HG03439 (cell line): ENCODE data around the gene ITPR2.
"Not testable (repeated sequence)": the region's sequence is repeated elsewhere in the genome, so short reads cannot be mapped to it uniquely, and the experiment has no call there.

Source experiments
- ATAC-seq: cut with Tn5 transposase; IDR thresholded peaks from one replicate; pipeline ENCODE4 v1.9.1; 2021; ENCODE audit warnings: mild to moderate bottlenecking, moderate library complexity; ENCODE audit not compliant: unreplicated experiment

ITPR2 gene

DNA sequence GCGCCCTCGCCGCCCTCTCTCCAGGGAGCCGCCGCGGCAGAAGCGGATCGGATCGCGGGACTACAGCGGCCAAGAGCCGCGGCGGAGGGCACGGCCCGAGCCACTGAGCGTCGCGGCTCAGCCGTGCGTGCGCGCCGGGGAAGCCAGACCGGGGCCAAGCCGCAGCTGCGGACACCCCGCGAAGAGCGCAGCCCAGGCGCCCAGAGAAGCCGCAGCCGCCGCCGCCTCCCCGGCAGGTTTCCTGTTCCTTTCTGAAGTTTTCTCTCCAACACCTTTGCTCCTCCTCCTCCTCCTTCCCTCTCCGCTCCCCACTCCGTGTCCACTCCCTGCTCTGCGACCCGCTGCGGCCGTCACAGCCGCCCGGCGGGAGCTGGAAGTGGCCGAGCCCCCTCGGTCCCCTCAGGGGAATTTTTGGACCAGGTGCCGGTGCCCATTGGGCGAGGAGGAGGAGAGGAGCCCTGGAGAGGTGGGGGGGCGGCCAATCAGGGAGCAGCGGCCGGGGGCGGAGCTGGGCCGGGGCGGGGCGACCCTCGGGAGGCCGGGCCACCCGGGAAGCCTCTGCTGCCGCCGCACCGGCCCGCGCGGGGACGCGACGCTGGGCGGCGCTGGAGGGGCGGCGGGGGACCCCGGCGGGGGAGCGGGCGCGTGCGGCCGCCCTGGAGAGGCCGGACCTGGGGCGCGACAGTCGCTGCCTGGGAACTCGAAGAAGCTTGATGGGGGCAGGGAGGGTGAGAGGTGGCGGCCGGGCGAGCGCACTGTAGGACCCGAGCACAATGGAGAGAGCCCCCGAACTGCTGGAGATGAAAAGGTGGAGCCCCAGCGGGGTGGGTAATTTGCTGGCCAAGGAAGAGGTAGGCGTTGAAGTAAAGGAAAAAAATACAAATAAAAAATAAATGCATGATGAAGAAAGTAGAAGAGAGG, at the start of gene ITPR2:
ITPR2 (minus strand) TSS at position 373 of the 921 bp plus-strand sequence. CDS start 413 bp downstream, outside the sequence.
- peak; percentile 70 for ATAC-seq

- ATAC-seq, result no peak
Measured at GRCh38 chr12:26880625-26881024, 47.6 kb upstream of the ITPR2 start.

DNA sequence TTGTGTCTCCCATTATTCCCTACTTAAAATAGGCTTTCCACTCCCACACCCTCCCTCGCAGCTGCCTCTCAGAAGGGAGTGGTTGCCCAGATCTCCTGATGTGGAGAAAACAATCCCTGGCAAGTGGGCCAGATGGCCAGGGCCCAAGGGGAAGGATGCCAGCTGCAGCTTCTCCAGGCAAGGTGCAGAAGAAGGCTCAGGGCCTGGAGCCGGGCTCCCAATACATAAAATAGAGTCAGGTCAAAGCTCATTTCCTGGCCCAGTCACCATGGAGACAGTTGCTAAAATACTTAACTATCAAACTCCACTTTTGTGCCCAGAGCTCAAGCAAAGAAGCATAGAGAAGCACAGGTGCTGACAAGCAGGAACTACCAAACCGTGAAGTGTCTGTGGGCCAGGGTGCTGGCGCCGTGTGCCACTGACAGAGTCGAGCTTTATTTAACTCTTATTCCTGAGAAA, 45.7 kb upstream of the ITPR2 start:
- ATAC-seq, result peak; percentile 66

- ATAC-seq, result no peak
Measured at GRCh38 chr12:26874501-26875296, 41.7 kb upstream of the ITPR2 start.

- ATAC-seq, result no peak
Measured at GRCh38 chr12:26872625-26873024, 39.6 kb upstream of the ITPR2 start.

GRCh38 chr12:26871985-26872384, 39.0 kb upstream of the ITPR2 start:
- ATAC-seq, result no peak

GRCh38 chr12:26870491-26871419, 37.8 kb upstream of the ITPR2 start:
- ATAC-seq, result no peak

DNA sequence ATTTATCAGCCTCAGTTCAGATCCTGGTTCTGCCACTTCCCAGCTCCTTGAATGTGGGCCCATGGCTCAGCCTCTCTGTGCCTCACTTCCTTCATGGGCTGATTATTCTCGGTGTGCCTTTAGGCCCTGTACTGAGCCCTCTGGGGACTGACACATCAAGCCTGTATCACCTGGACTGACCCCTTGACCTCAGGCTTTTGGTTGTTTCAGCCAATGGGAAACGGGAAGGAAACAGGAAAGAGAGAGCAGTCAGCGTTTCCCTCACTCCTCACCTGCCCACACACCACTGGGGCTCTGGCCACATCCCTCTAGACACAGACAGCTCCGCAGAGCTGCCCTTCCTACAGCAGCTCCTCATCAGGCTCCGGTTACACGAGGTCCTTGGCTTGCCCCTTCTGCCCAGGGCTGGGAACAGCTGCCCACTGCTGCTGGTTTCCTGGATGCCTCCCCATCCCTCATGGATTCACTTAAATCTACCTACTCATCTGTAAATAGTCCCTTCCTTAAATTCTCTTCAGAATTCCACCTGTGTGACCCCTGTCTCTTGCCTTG, 37.0 kb upstream of the ITPR2 start:
- no peak for ATAC-seq

DNA sequence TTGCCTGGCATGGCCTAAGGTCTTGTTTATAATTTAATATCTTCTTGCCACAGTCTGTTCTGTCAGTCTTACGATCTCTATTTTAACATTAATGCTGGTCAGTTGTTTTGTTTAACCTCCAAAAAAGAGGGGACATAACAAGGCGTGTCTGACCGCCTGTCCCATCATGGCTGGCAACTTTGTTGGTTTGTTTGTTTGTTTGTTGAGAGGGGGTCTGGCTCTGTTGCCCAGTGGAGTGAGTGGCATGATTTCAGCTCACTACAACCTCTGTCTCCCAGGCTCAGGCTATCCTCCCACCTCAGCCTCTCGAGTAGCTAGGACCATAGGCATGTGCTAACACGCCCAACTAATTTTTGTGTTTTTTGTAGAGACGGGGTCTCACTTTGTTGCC, 36.1 kb upstream of the ITPR2 start:
- ATAC-seq, result no peak

- no peak for ATAC-seq
Measured at GRCh38 chr12:26868447-26869103, 35.6 kb upstream of the ITPR2 start.

DNA sequence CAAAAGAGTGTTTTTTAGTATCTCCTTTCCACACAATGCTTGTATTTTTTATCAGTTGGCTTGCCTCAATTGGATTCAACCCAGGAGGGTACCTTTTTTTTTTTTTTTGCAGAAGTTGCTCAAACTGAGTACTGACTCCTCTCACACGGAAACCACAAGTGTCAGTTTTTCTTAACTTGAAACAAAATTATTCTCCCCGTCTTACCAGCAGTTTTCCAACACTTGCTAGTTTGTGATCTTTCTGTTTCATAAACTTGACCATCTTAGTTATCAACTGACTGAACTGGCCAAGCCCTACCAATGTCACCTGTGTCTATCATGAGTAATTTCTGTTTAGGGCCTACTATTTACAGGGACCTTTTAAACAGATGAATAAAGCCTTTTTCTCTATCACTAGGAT, 34.1 kb upstream of the ITPR2 start:
- ATAC-seq, result peak; percentile 63

- no peak for ATAC-seq
Measured at GRCh38 chr12:26863515-26863914, 30.5 kb upstream of the ITPR2 start.

DNA sequence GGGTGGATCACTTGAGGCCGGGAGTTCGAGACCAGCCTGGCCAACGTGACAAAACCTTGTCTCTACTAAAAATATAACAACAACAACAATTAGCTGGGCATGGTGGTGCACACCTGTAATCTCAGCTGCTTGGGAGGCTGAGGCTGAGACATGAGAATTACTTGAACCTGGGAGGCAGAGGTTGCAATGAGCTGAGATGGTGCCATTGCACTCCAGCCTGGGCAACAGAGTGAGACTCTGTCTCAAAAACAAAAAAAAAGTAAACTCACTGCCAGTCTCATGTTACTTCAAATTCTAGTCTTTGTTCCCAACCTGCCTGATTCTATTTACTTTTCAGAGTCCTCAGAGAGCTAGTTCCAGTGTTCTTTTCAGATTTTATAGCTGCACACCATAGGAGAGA, 29.8 kb upstream of the ITPR2 start:
- ATAC-seq, result not testable (repeated sequence)

DNA sequence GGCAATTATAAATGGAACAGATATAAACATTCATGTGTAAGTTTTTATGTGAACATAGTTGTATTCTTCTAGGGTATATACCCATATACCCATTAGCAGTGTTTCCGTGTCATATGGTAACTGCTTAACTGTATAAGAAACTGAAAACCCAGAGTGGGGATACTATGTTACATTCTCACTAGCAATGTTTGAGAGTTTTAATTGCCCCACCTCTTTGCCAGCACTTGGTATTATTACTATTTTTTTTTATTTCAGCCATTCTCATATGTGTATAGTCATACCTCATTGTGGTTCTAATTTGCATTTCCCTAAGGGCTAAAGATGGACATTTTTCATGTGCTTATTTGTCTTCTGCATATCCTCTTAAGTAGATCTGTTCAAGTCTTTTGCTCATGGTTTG, 28.7 kb upstream of the ITPR2 start:
- no peak for ATAC-seq

- ATAC-seq, result no peak
Measured at GRCh38 chr12:26857465-26858176, 24.6 kb upstream of the ITPR2 start.

- no peak for ATAC-seq
Measured at GRCh38 chr12:26855337-26855736, 22.3 kb upstream of the ITPR2 start.

DNA sequence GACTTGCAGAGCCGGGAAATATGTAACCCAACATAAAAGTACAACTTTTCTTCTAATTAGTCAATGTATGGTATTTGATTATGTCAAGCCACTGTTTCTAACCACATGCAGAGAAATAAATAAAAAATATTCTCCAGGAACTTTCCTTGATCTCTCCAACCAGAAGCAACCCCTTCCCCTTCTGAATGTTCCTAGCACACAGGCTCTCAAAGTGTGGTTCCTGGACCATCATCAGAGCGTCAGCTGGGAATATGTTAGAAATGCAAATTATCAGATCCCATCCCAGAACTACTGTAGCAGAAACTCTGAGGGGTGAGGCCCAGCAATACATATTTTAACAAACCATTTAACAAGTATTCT, 21.0 kb upstream of the ITPR2 start:
- no peak for ATAC-seq

GRCh38 chr12:26853303-26854030, 20.5 kb upstream of the ITPR2 start:
- no peak for ATAC-seq
